ENCODE data around the gene EPN3. TPM values are rescaled to one million over a fixed set of nuclear protein-coding genes. Genes with fewer than 3 reads are reported as not detected.

EPN3 gene
- total and polyA plus RNA-seq, 11 donors, result 8.9 to 29.5 (median 12.6) TPM

GRCh38 chr17:50541716-50542688 is 9.5 kb downstream of the EPN3 start:
- peaks cover 0 to 14% (median 0%) of the 10 kb centered on the region in 9 donors for H3K36me3 ChIP-seq
- DNase-seq (peak; percentile 88 to 96 (median 89)), ATAC-seq (peak; percentile 65 to 93 (median 90))
- intact Hi-C loops (cut with DNase I), result loop anchor here (2.0 to 10.0 kb wide), 8 partner anchors 55 to 423 kb away; no protein-coding TSS in a partner anchor
- peaks cover 0 to 2% (median 0%) of the 10 kb centered on the region in 9 donors for H3K27me3 ChIP-seq
- peak overlapping the region in 11 of 12 donors; percentile 56 to 89 (median 82) for H3K27ac ChIP-seq
- no peaks in the 10 kb centered on the region for H3K9me3 ChIP-seq
- TF ChIP-seq, protein P1, sequence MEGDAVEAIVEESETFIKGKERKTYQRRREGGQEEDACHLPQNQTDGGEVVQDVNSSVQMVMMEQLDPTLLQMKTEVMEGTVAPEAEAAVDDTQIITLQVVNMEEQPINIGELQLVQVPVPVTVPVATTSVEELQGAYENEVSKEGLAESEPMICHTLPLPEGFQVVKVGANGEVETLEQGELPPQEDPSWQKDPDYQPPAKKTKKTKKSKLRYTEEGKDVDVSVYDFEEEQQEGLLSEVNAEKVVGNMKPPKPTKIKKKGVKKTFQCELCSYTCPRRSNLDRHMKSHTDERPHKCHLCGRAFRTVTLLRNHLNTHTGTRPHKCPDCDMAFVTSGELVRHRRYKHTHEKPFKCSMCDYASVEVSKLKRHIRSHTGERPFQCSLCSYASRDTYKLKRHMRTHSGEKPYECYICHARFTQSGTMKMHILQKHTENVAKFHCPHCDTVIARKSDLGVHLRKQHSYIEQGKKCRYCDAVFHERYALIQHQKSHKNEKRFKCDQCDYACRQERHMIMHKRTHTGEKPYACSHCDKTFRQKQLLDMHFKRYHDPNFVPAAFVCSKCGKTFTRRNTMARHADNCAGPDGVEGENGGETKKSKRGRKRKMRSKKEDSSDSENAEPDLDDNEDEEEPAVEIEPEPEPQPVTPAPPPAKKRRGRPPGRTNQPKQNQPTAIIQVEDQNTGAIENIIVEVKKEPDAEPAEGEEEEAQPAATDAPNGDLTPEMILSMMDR (IDR thresholded peaks at IDR 0.05), result peak in 6 of 12 donors; percentile 12 to 50 (median 33)
- TF ChIP-seq POLR2A (IDR thresholded peaks at IDR 0.05), result peak in 1 of 2 donors; percentile 86
- H3K4me3 ChIP-seq, result peak overlapping the region; percentile 27 to 86 (median 64)
- H3K4me1 ChIP-seq, result peaks cover 0 to 42% (median 21%) of the 10 kb centered on the region in 12 donors
- 2 to 8% (median 3%) methylated on average over 23 to 82 of the region's 82 CpGs for WGBS, 4 donors

DNA sequence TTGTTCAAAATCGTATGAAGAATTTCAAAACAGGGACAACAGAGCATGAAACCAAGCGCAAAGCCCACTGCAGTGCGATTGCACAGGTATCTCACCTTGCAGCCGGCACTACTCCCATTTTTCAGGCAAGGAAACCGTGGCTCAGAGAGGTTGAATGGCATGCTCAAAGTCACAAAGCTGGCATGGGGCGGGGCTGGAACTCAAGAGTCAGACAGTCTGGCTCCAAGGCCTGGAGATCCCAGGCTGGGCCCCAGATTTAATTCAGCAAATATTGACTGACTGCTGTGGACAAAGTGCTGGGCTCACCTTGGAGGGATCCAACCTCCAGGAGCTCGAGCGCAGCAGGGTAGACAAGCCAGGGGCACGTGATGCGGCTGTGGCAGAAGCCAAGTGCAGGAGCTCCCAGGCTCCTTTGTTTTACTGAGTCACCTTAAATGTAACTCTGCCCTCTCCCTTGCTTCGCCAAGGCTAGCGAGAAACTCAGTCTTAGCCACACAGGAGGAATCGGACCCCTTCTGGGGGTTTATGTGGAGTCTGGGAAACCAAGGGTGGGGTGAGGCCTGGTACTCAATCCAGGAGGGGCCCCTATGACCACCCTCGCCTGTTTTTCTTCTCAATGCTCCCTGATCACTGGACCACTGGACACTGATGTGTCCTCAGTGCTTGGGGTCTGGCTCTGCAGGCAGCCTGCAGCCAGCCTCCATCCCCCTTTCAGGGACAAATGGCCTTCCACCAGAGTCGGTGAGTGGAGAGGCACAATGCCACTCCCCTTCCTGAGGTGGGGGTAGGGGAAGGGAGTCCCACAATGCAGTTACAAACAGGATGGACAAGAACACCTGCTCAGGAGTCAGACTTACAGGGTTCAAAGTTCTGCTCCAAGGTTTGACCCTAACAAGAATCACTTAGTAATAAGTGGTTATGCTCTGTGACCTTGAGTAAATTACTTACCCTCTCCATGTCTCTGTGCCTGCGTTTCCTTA is 10.6 kb downstream of the EPN3 start:
- Histone ChIP-seq H3K27me3 (peaks cover 0 to 2% (median 0%) of the 10 kb centered on the region in 9 donors), H3K36me3 (peaks cover 0 to 12% (median 0%) of the 10 kb centered on the region in 9 donors), H3K4me1 (peaks cover 0 to 51% (median 29%) of the 10 kb centered on the region in 12 donors), H3K4me3 (peak overlapping the region in 4 of 12 donors; percentile 55 to 86 (median 63)), H3K27ac (peak overlapping the region in 9 of 12 donors; percentile 56 to 89 (median 86)), H3K9me3 (no peaks in the 10 kb centered on the region)
- 66 to 84% (median 80%) methylated on average over 16 of the region's 16 CpGs for WGBS, 4 donors
- intact Hi-C loops (cut with DNase I), result loop anchor here (2.0 to 10.0 kb wide), 8 partner anchors 56 to 422 kb away; no protein-coding TSS in a partner anchor
- peak in 1 of 5 donors; percentile 68 for DNase-seq
- TF ChIP-seq, protein P1 (IDR thresholded peaks at IDR 0.05), result no peak
- TF ChIP-seq POLR2A (IDR thresholded peaks at IDR 0.05), result no peak
- peak in 2 of 4 donors; percentile 15 to 19 for ATAC-seq

GRCh38 chr17:50544516-50544915 is 12.0 kb downstream of the EPN3 start:
- 64 to 74% (median 71%) methylated on average over 7 of the region's 7 CpGs for WGBS, 4 donors
- peaks cover 0 to 46% (median 29%) of the 10 kb centered on the region in 12 donors for H3K4me1 ChIP-seq
- intact Hi-C loops (cut with DNase I), result loop anchor here in 9 of 10 donors (5.0 to 10.0 kb wide), 7 partner anchors 57 to 420 kb away; no protein-coding TSS in a partner anchor

More at GRCh38 chr17:50544516-50544915, 12.0 kb downstream of the EPN3 start:
- Histone ChIP-seq H3K36me3 (peaks cover 0 to 6% (median 0%) of the 10 kb centered on the region in 9 donors), H3K27ac (no peak overlapping the region), H3K9me3 (no peaks in the 10 kb centered on the region), H3K4me3 (no peak overlapping the region), H3K27me3 (peaks cover 0 to 2% (median 0%) of the 10 kb centered on the region in 9 donors)
- ATAC-seq (no peak), DNase-seq (no peak)
- TF ChIP-seq POLR2A (IDR thresholded peaks at IDR 0.05), result no peak
- TF ChIP-seq, protein P1 (IDR thresholded peaks at IDR 0.05), result no peak

Measured in heart left ventricle (tissue), 16 donors.